PFSK-1 (cell line): Measurements from ENCODE around the gene DIPK2A.

ENCODE experiments used
- FOXP2 ChIP-seq: optimal IDR thresholded peaks from 2 replicates; pipeline ENCODE3; 2011; ENCODE audit warnings: borderline replicate concordance, control low read depth, inconsistent platforms; ENCODE audit not compliant: insufficient read depth; ENCODE audit errors: extremely low read length, extremely low read depth
- POLR2AphosphoS5 ChIP-seq: IDR thresholded peaks from 2 replicates; pipeline ENCODE4 v1.6.1; 2012; ENCODE audit warnings: low read depth, mild to moderate bottlenecking, control low read depth, low read length, moderate library complexity
- SIN3A ChIP-seq: IDR thresholded peaks from 2 replicates; pipeline ENCODE4 v1.6.1; 2012; ENCODE audit warnings: mild to moderate bottlenecking, low read length, moderate library complexity, borderline replicate concordance; ENCODE audit not compliant: insufficient read depth
- TAF1 ChIP-seq: IDR thresholded peaks from 2 replicates; pipeline ENCODE4 v1.6.1; 2012; ENCODE audit warnings: low read length, control low read depth, borderline replicate concordance; ENCODE audit not compliant: insufficient read depth
- TF ChIP-seq, protein P1 (sequence below), 2 experiments: IDR thresholded peaks; 2 replicates each; pipeline versions ENCODE4 v1.6.1 to v1.8.0; 2011 to 2012; ENCODE audit warnings: low read depth in 2 of 2, low read length in 2 of 2, control low read depth in 1 of 2, inconsistent platforms in 1 of 2, mild to moderate bottlenecking in 1 of 2, moderate library complexity in 1 of 2; ENCODE audit not compliant: insufficient read depth in 1 of 2

Gene DIPK2A

DNA sequence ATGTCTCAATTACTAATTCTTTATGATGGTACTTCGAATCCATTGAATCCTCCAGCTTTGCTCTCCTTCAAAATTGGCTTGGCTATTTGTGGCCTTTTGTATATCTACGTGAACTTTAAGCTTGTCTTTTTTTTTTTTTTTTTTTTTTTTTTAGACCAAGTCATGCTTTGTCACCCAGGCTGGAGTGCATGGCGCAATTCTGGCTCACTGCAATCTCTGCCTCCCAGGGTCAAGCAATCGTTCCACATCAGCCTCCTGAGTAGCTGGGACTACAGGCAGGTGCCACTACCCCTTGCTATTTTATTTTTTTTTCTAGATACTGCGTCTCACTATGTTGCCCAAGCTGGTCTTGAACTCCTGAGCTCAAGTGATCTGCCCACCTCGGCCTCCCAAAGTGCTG is 7.7 kb upstream of the DIPK2A start:
- no peak for TF ChIP-seq POLR2AphosphoS5
- TF ChIP-seq FOXP2 = no peak
- TF ChIP-seq, protein P1, sequence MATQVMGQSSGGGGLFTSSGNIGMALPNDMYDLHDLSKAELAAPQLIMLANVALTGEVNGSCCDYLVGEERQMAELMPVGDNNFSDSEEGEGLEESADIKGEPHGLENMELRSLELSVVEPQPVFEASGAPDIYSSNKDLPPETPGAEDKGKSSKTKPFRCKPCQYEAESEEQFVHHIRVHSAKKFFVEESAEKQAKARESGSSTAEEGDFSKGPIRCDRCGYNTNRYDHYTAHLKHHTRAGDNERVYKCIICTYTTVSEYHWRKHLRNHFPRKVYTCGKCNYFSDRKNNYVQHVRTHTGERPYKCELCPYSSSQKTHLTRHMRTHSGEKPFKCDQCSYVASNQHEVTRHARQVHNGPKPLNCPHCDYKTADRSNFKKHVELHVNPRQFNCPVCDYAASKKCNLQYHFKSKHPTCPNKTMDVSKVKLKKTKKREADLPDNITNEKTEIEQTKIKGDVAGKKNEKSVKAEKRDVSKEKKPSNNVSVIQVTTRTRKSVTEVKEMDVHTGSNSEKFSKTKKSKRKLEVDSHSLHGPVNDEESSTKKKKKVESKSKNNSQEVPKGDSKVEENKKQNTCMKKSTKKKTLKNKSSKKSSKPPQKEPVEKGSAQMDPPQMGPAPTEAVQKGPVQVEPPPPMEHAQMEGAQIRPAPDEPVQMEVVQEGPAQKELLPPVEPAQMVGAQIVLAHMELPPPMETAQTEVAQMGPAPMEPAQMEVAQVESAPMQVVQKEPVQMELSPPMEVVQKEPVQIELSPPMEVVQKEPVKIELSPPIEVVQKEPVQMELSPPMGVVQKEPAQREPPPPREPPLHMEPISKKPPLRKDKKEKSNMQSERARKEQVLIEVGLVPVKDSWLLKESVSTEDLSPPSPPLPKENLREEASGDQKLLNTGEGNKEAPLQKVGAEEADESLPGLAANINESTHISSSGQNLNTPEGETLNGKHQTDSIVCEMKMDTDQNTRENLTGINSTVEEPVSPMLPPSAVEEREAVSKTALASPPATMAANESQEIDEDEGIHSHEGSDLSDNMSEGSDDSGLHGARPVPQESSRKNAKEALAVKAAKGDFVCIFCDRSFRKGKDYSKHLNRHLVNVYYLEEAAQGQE (IDR thresholded peaks at IDR 0.05; ENCODE audit: insufficient read depth in 1 of 2, low read depth in 2 of 2, low read length in 2 of 2) = no peak
- no peak for TF ChIP-seq TAF1
- no peak for TF ChIP-seq SIN3A

DNA sequence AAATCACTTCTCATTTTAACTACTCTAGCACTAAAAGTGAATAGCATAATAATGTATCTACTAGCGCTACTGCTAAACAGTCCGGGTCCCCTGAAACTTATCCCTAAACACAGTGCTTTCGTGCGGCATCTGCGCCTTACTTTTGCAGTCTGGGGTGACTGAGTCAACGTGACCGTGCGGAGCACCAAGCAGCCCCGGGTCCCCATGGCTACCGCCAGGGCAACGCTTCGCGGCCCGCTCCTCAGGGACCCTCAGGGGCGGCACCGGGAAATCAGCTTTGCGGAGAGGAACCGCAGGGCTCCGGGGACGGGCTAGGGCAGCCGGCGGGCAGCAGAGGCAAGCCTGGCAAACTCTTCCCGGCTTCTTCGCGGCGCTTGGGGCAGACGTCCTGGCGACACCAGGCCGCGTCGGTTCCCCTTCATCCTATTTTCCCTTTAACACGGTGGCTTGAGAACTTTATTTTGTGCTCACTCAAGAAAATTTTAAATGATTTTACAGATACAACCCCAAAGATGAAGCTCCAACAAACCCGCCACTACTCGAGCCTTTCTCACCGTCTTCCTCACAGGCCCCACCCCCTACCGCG is 757 bp upstream of the DIPK2A start:
- TF ChIP-seq FOXP2 (no peak), TAF1 (no peak), POLR2AphosphoS5 (no peak), SIN3A (no peak)
- TF ChIP-seq, protein P1 (IDR thresholded peaks at IDR 0.05; ENCODE audit: insufficient read depth in 1 of 2, low read depth in 2 of 2, low read length in 2 of 2) = no peak

DNA sequence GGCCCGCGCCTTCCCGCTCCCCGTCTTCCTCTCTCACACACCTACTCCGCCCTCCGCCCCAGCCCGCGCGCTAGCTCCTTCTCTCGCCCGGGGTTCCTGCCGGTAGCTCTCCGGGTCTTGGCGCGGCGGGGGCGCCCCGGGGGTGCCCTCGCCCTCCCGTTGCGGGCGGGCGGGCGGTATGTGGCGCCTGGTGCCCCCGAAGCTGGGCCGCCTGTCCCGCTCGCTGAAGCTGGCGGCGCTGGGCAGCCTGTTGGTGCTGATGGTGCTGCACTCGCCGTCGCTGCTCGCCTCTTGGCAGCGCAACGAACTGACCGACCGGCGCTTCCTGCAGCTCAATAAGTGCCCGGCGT is 507 bp downstream of the DIPK2A start:
- TF ChIP-seq TAF1 (no peak), SIN3A (no peak), POLR2AphosphoS5 (no peak), FOXP2 (no peak)
- TF ChIP-seq, protein P1 (IDR thresholded peaks at IDR 0.05; ENCODE audit: insufficient read depth in 1 of 2, low read depth in 2 of 2, low read length in 2 of 2) = no peak

DNA sequence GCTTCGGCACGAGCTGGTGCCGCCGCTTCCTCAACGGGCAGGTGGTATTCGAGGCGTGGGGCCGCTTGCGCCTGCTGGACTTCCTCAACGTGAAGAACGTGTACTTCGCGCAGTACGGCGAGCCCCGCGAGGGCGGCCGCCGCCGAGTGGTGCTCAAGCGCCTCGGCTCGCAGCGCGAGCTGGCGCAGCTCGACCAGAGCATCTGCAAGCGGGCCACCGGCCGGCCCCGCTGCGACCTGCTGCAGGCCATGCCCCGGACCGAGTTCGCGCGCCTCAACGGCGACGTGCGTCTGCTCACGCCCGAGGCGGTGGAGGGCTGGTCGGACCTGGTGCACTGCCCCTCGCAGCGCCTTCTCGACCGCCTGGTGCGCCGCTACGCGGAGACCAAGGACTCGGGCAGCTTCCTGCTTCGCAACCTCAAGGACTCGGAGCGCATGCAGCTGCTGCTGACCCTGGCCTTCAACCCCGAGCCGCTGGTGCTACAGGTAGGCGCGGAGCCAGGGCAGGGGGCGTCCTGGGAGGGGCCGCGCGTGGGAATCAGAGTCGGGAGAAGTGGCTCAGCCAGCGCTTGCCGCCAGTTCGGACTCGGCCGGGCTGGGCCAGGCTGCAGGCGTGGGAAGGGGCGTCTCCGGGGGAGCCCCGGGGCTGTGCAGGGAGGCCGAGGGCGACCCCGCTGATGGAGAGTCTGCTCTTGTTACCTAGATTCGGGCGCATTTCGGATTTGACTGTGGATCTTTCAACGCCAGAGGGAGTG is 1.1 kb downstream of the DIPK2A start:
- TF ChIP-seq SIN3A (no peak), TAF1 (no peak), POLR2AphosphoS5 (no peak), FOXP2 (no peak)
- TF ChIP-seq, protein P1 (IDR thresholded peaks at IDR 0.05; ENCODE audit: insufficient read depth in 1 of 2, low read depth in 2 of 2, low read length in 2 of 2) = no peak
